Hematopoietic multipotent progenitor cell treated with erythropoietin and hydrocortisone succinate and interleukin-3 and kit ligand, for 15 days (in vitro differentiated cells): ENCODE measurements around the gene DNAJC17.

Experiments used
- DNase-seq: peaks from one replicate; pipeline ENCODE4 v3.0.0-alpha.2; 2015; ENCODE audit warnings: low spot score

DNAJC17 gene

DNA sequence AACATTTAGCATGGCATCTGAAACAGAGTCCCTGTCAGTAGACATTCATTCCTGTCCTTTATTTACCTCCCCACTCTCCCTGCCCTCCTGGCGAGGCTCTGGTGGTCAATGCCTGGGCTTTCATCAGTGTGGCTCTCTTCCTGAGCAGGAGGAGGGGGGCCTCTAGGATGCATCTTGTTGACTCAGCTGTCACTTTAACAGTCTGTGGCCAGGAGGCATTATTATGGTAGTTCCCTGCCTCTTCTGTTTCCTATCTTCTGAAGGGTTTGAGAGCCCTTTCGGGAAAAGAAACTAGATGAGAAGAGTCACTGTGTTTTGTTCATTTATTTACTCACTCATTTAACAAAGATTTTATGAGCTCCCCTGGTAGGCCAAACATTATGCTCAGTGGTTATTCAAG is 23.6 kb upstream of the DNAJC17 start:
- DNase-seq: no peak

- no peak for DNase-seq
Measured at GRCh38 chr15:40829115-40829514, 21.8 kb upstream of the DNAJC17 start.

DNA sequence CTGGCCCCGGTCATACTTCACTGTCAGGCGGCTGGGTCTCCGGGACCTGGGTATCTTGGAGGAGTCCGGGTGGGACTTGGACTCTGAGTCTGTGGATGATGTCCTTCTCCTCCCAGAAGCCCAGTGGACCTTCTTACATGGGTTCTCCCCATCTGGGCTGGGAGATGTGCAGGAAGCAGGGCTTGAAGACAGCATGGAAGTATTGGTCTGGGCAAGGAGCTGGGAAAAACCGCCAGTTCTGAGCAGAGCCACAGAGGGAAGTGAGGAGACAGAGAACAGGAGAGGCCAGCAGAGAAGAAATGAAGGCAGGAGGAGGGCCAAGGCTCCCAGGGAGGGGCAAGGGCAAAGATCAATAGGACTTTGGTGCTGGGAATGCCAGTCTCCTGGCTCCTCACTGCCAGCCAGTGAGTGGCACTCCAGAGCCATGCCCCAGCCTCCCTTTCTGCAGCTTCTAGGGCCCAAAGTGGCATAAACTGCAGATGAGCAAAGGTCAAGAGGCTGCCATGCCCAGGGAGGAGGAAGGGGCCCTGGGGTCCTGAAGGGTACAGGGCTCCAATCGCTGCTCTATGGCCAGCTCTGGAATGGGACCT is 21.3 kb upstream of the DNAJC17 start, which contains the start of gene PPP1R14D:
PPP1R14D (minus strand) TSS at position 262 of the 590 bp plus-strand sequence; CDS start at position 195, 67 bp downstream.
- no peak for DNase-seq

GRCh38 chr15:40826423-40827075 is 19.3 kb upstream of the DNAJC17 start:
- DNase-seq: no peak

GRCh38 chr15:40825661-40826422 is 18.6 kb upstream of the DNAJC17 start:
- DNase-seq: no peak

DNA sequence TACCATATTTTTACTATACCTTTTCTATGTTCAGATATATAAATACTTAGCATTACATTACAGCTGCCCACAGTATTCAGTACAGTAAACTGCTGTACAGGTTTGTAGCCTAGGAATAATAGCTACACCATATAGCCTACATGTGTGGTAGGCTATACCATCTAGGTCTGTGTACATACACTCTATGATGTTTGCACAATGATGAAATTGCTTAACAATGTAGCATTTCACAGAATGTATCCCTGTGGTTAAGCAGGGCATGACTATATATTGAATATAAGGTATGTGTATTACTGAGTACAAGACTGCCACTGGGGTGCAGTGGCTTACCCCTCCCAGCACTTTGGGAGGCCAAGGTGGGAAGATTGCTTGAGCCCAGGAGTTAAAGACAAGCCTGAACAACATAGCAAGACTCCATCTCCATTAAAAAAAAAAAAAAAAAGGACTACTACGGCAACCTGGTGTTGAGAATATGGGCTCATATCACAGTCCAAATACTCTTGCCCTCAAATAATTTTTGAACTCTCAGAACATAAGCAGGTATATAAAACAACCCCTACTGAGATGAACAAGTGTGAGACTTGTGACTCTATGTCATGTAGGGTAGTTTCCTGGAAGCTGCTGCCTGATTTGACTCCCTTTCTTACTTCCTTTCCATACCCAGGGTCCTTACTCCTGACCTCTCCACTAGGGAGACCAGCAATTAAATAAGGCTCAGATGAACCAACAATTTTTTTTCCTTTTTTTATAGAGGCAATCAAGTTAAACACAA is 16.5 kb upstream of the DNAJC17 start:
- no peak for DNase-seq

DNA sequence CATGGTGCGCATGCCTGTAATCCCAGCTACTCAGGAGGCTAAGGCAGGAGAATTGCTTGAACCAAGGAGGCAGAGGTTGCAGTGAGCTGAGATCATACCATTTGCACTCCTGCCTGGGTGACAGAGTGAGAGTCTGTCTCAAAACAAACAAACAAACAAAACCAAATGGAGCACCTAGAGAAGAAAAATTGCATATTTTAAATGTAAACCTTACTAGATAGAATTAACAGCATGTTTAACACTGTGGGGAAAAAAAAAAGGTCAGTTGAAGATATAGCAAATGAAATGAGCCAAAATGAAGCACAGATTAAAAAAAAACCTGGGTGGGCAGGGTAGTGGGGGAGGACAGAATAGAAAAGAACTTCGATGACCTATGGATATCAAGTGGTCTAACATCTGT is 13.9 kb upstream of the DNAJC17 start:
- DNase-seq: no peak

- no peak for DNase-seq
Measured at GRCh38 chr15:40819048-40819447, 11.8 kb upstream of the DNAJC17 start.

DNA sequence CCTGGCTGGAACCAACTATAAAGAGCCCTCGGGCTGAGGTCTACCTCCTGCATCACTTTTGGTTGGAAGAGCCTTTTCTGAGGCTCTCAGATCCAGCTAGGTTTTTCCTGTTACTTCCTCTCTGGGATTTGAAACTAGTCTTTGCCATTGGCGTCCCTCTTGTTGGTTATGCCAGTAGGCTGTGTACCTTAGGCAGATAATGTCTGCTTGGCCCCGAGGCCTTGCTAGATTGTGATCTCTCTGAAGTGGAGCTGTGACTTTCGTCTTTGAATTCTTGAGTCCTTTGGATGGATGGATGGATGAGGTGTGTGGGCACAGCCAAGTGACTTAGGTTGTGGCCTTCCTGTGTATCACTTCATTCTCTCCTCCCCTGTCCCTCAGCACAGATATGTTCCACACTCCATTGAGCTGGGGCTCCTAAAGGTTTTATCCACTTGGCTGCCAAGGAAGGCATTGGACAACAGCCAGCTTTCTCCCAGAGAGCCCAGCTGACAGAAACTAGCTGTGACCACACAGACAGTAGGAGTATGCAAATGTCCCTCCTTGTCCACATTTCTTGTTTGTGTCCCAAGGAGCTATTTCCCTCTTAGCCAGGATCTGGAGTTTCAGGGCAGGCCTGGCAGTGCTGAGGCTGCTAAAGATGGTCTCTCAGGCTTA is 7.9 kb upstream of the DNAJC17 start:
- no peak for DNase-seq

DNA sequence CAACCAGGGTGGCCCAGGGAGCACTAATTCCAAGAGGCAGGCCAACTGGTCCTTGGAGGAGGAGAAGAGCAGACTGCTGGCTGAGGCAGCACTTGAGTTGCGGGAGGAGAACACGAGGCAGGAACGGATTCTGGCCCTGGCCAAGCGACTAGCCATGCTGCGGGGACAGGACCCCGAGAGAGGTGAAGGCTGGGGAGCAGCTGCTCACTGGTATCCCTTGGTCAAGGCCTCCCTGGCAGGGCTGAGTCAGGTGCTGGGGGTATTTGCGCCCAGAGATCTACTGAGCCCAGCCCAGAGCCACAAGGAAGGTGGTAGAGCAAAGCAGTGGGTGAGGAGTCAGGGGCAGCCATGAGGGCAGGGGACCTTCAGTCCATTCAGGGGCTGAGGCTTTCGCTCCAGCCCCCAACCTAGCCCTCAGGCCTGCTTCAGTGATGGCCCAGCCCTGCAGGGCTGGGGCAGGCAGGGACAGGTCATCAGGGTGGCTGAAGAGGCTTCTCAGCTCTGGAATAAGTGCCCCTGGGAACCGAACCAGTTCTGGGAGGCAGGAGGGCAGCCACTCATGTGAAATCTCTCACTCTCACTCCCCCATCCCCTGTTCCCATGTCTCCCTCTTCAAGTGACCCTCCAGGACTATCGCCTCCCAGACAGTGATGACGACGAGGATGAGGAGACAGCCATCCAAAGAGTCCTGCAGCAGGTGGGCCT is 5.6 kb upstream of the DNAJC17 start:
- no peak for DNase-seq

DNA sequence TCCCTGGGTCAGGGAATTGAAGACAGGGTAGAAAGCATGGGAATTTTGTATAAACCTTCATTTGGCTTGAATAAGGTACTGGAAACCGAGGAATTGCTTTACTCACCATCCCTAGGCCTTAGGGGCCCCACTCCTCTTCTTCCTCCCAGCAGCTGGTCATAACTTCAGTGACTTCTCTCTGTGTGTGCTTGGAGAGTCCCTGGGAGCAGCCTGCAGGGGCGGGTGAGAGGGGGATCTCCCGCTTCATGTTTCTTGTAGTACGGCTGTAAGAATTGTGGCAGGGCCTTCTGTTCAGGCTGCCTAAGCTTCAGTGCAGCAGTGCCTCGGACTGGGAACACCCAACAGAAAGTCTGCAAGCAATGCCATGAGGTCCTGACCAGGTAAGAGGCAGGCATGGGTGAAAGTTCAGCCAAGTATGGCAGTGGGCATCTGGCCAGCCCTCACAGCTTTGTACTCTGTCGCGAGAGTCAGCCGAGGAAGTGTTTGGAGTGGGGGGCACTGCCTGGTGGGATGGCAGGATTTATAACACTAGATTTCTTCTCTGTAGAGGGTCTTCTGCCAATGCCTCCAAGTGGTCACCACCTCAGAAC is 1.7 kb upstream of the DNAJC17 start:
- no peak for DNase-seq

- no peak for DNase-seq
Measured at GRCh38 chr15:40807888-40808461, 702 bp upstream of the DNAJC17 start.

DNA sequence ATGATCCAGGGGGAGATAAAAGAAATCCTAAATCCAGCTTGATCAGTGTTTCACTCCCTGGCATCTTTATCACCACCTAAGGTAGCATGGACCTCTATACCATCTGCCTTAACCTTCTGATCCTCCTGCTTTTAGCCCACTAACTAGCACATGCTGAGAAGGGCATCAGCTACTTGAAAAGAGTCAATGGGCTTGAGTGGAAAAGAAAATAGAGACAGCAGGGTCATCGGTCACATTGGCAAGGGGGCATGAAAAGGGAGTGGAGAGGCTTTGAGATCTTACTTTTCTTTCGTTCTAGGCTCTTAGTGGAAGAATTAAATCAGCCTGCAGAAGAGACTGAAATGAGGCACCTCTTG is 623 bp downstream of the DNAJC17 start:
- DNase-seq: no peak

GRCh38 chr15:40803688-40804087 is 3.6 kb downstream of the DNAJC17 start:
- no peak for DNase-seq

- no peak for DNase-seq
Measured at GRCh38 chr15:40803076-40803475, 4.2 kb downstream of the DNAJC17 start.

GRCh38 chr15:40799523-40799922 is 7.8 kb downstream of the DNAJC17 start:
- no peak for DNase-seq

- no peak for DNase-seq
Measured at GRCh38 chr15:40796512-40796911, 10.8 kb downstream of the DNAJC17 start.

DNA sequence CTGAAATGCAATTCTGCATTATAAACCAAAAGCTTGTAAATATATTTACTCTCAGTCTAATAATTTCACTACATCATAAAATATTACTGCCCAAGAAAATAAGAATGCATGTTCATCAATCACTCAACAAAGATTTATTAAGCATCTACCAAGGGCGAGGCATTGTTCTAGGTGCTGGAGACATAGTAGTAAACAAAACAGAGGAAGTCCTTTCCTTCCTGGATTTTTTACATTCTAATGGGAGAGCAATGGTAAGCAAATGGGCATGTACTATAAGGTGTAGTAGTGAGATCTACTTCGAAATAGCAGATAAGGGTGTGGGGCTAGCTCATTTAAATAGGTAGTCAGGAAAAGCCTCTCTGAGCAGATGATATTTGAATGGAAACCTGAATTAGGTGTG is 11.2 kb downstream of the DNAJC17 start:
- no peak for DNase-seq

DNA sequence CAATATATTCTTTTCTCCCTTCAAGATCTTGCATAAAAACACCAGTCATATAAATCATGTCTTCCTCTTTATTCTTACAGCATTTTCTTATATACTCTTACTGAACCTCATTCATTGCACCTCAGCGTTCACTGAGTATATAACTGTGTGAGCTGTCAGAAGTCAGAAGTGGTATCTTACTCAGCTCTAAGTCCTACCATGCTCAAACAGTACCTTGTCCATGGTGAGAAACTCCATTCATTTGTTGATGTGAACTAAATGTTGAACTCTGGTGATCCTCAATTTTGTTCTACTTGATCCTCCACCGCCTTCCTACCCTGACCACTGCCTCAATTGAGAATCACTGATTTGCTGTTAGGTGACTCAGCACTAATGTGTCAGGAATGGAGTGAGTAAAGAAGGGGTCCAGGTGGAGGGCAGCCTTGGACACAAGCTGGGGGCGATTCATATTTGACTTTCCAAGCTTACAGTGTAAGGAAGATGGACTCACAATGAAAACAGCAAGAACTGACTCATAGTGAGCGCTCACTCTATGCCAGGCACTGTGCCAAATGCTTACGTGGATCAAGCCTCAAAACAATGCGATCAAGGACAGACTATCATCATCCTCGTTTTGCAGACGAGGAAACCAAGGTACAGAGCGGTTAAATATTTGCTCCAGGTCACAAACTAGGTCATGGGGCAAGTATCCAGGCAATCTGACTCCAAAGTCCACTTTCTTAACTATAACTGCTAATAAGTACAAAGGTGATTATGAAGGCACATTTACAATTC is 13.9 kb downstream of the DNAJC17 start:
- DNase-seq: peak; percentile 34

DNA sequence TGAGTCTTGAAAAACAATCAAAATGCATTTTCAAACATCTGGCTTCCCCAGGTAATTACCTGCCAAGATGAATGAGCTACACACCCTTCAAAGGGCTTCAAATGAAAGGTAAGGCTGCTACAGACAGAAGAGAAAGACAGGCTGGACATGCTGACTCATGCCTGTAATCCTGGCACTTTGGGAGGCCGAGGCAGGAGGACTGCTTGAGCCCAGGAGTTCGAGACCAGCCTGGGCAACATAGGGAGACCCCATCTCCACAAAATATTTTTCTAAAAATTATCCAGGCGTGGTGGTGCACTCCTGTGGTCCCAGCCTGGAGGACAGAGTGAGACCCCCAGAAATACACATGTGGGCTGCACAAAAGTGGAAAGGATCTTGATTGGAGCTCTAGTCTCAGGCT is 14.9 kb downstream of the DNAJC17 start:
- no peak for DNase-seq
